GM12892 (cell line): ENCODE data around the gene SLC9A9.

Experiments used
- POLR2A ChIP-seq: IDR thresholded peaks from 2 replicates; pipeline ENCODE4 v1.6.1; 2011; ENCODE audit warnings: low read depth, low read length, control low read depth
- POLR2AphosphoS5 ChIP-seq: IDR thresholded peaks from 2 replicates; pipeline ENCODE4 v1.6.1; 2011; ENCODE audit warnings: low read depth, low read length, control low read depth
- TAF1 ChIP-seq: IDR thresholded peaks from 2 replicates; pipeline ENCODE4 v1.6.1; 2011; ENCODE audit warnings: low read depth, mild to moderate bottlenecking, control low read depth, low read length, borderline replicate concordance

GRCh38 chr3:143771258-143771657 lies 77.0 kb downstream of the SLC9A9 start:
- no peak for TF ChIP-seq TAF1
- TF ChIP-seq POLR2AphosphoS5, result no peak
- TF ChIP-seq POLR2A, result no peak
